GM18498 (cell line): Measurements from ENCODE around the gene ZBTB20.

ENCODE experiments used
- ATAC-seq: cut with Tn5 transposase; IDR thresholded peaks from one replicate; pipeline ENCODE4 v1.9.1; 2021; ENCODE audit warnings: mild to moderate bottlenecking, moderate library complexity; ENCODE audit not compliant: unreplicated experiment

The ZBTB20 gene

GRCh38 chr3:114794894-114795630 lies 352.0 kb downstream of the ZBTB20 start:
- no peak for ATAC-seq

- ATAC-seq, result no peak
Measured at GRCh38 chr3:114792159-114792918, 354.7 kb downstream of the ZBTB20 start.

- no peak for ATAC-seq
Measured at GRCh38 chr3:114790752-114791151, 356.3 kb downstream of the ZBTB20 start.

- ATAC-seq, result no peak
Measured at GRCh38 chr3:114789803-114790202, 357.3 kb downstream of the ZBTB20 start.

- ATAC-seq, result no peak
Measured at GRCh38 chr3:114775395-114775794, 371.7 kb downstream of the ZBTB20 start.

- no peak for ATAC-seq
Measured at GRCh38 chr3:114770874-114771273, 376.2 kb downstream of the ZBTB20 start.

GRCh38 chr3:114764056-114764492 lies 383.0 kb downstream of the ZBTB20 start:
- no peak for ATAC-seq

- no peak for ATAC-seq
Measured at GRCh38 chr3:114762144-114762543, 384.9 kb downstream of the ZBTB20 start.

GRCh38 chr3:114760679-114761078 lies 386.4 kb downstream of the ZBTB20 start:
- no peak for ATAC-seq

- ATAC-seq, result no peak
Measured at GRCh38 chr3:114758831-114759699, 388.0 kb downstream of the ZBTB20 start.

GRCh38 chr3:114756506-114757279 lies 390.4 kb downstream of the ZBTB20 start:
- ATAC-seq, result peak; percentile 76

- ATAC-seq, result peak; percentile 74
Measured at GRCh38 chr3:114746502-114746901, 400.6 kb downstream of the ZBTB20 start.

- no peak for ATAC-seq
Measured at GRCh38 chr3:114745322-114746240, 401.5 kb downstream of the ZBTB20 start.

GRCh38 chr3:114743746-114744485 lies 403.2 kb downstream of the ZBTB20 start:
- ATAC-seq, result no peak

- ATAC-seq, result no peak
Measured at GRCh38 chr3:114741066-114741465, 406.0 kb downstream of the ZBTB20 start.

- ATAC-seq, result no peak
Measured at GRCh38 chr3:114739627-114740026, 407.5 kb downstream of the ZBTB20 start.

GRCh38 chr3:114732353-114732752 lies 414.7 kb downstream of the ZBTB20 start:
- ATAC-seq, result no peak

- no peak for ATAC-seq
Measured at GRCh38 chr3:114730397-114730796, 416.7 kb downstream of the ZBTB20 start.

GRCh38 chr3:114727373-114727772 lies 419.7 kb downstream of the ZBTB20 start:
- peak; percentile 65 for ATAC-seq
